SU-DHL-6 (cell line): ENCODE measurements around the gene RPS6KA2.

Experiments used
- H2AFZ ChIP-seq: fragments of 200-600 bp; sonication (generic); 2 replicates; pipeline ENCODE4 v1.6.1; 2014; ENCODE audit warnings: low read depth, mild to moderate bottlenecking, moderate library complexity, mixed read lengths, antibody characterized with exemption, low read length; ENCODE audit not compliant: severe bottlenecking
- H3F3A ChIP-seq: fragments of 200-600 bp; shearing (Covaris generic); 2 replicates; pipeline ENCODE4 v1.6.0; 2016; ENCODE audit warnings: antibody characterized with exemption, mild to moderate bottlenecking; ENCODE audit not compliant: insufficient read depth
- H3K27ac ChIP-seq: fragments of 200-600 bp; sonication (generic); 2 replicates; pipeline ENCODE4 v1.5.1; 2016; ENCODE audit warnings: low read depth, mild to moderate bottlenecking, low read length, moderate library complexity, mixed read lengths
- H3K27me3 ChIP-seq: fragments of 200-600 bp; sonication (generic), shearing (Covaris generic); 2 replicates; pipeline ENCODE4 v1.6.0; 2014; ENCODE audit warnings: mild to moderate bottlenecking, low read length
- H3K36me3 ChIP-seq: fragments of 200-600 bp; sonication (generic); 2 replicates; pipeline ENCODE4 v1.6.1; 2014; ENCODE audit warnings: mild to moderate bottlenecking, low read length, mixed read lengths
- H3K4me2 ChIP-seq: fragments of 300-600, 200-600 bp; shearing (Covaris generic), sonication (generic); 2 replicates; pipeline ENCODE4 v1.6.0; 2014; ENCODE audit warnings: low read length, low read depth, mild to moderate bottlenecking; ENCODE audit not compliant: poor library complexity, severe bottlenecking
- H3K4me3 ChIP-seq: fragments of 200-600 bp; sonication (generic); 2 replicates; pipeline ENCODE4 v1.5.1; 2014; ENCODE audit warnings: antibody characterized with exemption, low read length, mild to moderate bottlenecking, mixed read lengths; ENCODE audit not compliant: insufficient read depth, poor library complexity, severe bottlenecking
- H3K79me2 ChIP-seq: fragments of 200-600 bp; sonication (generic); 2 replicates; pipeline ENCODE4 v1.6.1; 2014; ENCODE audit warnings: mild to moderate bottlenecking, low read length, moderate library complexity; ENCODE audit not compliant: insufficient read depth
- H3K9ac ChIP-seq: fragments of 200-600 bp; sonication (generic); 2 replicates; pipeline ENCODE4 v1.7.0; 2014; ENCODE audit warnings: mild to moderate bottlenecking, low read length
- H3K9me2 ChIP-seq: fragments of 200-600 bp; sonication (generic); replicated peaks from 2 replicates; pipeline ENCODE4 v1.6.1; 2014; ENCODE audit warnings: low read length; ENCODE audit not compliant: insufficient read depth
- H3K9me3 ChIP-seq: fragments of 200-600 bp; sonication (generic); 2 replicates; pipeline ENCODE4 v1.6.1; 2014; ENCODE audit warnings: low read length, mixed read lengths; ENCODE audit not compliant: insufficient read depth
- H4K20me1 ChIP-seq: fragments of 200-600 bp; sonication (generic); 2 replicates; pipeline ENCODE4 v1.6.1; 2014; ENCODE audit warnings: low read depth, mild to moderate bottlenecking, antibody characterized with exemption, low read length, moderate library complexity, mixed read lengths
- EZH2phosphoT487 ChIP-seq: fragments of 200-600 bp; sonication (generic), shearing (Covaris generic); conservative IDR thresholded peaks from 2 replicates; pipeline ENCODE4 v1.6.1; 2018; ENCODE audit warnings: mild to moderate bottlenecking, antibody characterized with exemption, low read length, moderate library complexity, mixed read lengths
- TF ChIP-seq, protein P1 (sequence below): fragments of 200-600 bp; sonication (generic); IDR thresholded peaks from one replicate; pipeline ENCODE4 v1.5.1; 2017; ENCODE audit warnings: antibody characterized with exemption, mild to moderate bottlenecking, low read length, moderate library complexity; ENCODE audit not compliant: insufficient read depth, poor library complexity, severe bottlenecking

The RPS6KA2 gene

DNA sequence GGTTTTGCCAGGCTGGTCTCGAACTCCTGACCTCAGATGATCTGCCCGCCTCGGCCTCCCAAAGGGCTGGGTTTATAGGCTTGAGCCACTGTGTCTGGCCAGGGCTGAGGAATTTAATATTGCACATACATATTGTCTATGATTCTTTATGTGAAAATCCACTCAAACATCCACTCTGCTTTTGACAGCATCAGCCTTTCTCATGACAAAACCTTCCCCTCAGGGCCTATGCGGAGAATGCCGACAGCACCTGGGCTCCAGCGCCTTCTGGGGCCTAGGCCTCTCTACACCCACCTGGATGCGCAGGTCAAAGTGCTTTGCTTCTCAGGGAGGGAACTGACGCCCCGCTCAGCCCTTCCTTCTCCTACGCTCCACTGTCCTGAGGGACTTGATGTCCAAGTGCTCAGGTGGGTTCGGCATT, 46.0 kb downstream of the RPS6KA2 start:
- no peaks in the 10 kb centered on the region for H3K9me3 ChIP-seq
- no peak overlapping the region for H3K27ac ChIP-seq

DNA sequence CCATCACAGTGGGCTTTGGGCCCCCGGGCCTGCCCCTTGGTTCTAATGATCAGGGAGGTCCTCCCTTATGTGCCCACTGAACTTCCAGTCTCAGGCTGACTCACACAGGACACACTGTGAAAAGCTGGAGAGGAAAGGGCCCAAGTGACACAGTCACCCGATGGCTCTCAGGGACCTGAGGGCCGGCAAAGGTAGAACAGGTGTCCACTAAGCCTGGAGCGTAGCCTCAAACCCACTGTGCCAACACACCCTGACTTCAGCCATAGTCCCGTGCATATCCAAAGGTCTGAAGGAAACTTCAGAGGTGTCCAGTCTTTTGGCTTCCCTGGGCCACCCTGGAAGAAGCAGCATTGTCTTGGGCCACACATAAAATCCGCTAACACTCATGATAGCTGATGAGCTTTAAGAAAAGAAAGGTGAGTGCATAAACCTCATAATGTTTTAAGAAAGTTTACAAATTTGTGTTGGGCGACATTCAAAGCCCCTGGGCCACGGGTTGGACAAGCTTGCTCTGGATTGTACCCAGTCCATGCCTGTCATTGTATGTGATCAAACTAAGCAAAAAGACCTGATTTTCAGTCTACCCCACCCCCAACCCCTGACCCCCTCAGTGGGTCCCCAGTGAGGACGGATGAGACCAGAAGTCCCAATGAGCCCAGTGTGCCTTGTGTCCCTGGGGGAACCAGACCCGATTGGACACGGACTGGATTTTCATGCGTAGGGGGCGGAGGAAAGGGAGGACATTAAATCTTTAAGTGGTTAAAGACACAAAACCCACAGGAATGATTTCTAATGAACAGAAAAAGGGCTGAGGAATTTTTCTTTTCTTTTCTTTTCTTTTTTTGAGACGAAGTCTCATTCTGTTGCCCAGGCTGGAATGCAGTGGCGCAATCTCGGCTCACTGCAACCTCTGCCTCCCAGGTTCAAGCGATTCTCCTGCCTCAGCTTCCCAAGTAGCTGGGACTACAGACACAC, 46.7 kb downstream of the RPS6KA2 start:
- TF ChIP-seq EZH2phosphoT487, result no peak
- TF ChIP-seq, protein P1, sequence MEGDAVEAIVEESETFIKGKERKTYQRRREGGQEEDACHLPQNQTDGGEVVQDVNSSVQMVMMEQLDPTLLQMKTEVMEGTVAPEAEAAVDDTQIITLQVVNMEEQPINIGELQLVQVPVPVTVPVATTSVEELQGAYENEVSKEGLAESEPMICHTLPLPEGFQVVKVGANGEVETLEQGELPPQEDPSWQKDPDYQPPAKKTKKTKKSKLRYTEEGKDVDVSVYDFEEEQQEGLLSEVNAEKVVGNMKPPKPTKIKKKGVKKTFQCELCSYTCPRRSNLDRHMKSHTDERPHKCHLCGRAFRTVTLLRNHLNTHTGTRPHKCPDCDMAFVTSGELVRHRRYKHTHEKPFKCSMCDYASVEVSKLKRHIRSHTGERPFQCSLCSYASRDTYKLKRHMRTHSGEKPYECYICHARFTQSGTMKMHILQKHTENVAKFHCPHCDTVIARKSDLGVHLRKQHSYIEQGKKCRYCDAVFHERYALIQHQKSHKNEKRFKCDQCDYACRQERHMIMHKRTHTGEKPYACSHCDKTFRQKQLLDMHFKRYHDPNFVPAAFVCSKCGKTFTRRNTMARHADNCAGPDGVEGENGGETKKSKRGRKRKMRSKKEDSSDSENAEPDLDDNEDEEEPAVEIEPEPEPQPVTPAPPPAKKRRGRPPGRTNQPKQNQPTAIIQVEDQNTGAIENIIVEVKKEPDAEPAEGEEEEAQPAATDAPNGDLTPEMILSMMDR, result no peak
- H2AFZ ChIP-seq, result no peak overlapping the region
- H3K9ac ChIP-seq, result no peak overlapping the region
- H3K36me3 ChIP-seq, result no peaks in the 10 kb centered on the region
- no peaks in the 10 kb centered on the region for H3K9me2 ChIP-seq
- H3K4me2 ChIP-seq, result no peak overlapping the region
- no peaks in the 10 kb centered on the region for H3K79me2 ChIP-seq
- H3K4me3 ChIP-seq, result no peak overlapping the region
- no peak overlapping the region for H3K27ac ChIP-seq
- no peaks in the 10 kb centered on the region for H3K27me3 ChIP-seq
- no peaks in the 10 kb centered on the region for H3F3A ChIP-seq
- no peaks in the 10 kb centered on the region for H4K20me1 ChIP-seq
- no peaks in the 10 kb centered on the region for H3K9me3 ChIP-seq

More for the DNA sequence above, 46.0 kb downstream of the RPS6KA2 start:
- no peak overlapping the region for H3K4me3 ChIP-seq
- no peaks in the 10 kb centered on the region for H3K27me3 ChIP-seq
- no peak for TF ChIP-seq EZH2phosphoT487
- TF ChIP-seq, protein P1, result no peak
- no peak overlapping the region for H2AFZ ChIP-seq
- H3F3A ChIP-seq, result no peaks in the 10 kb centered on the region
- H3K9ac ChIP-seq, result no peak overlapping the region
- no peak overlapping the region for H3K4me2 ChIP-seq
- H4K20me1 ChIP-seq, result no peaks in the 10 kb centered on the region
- H3K36me3 ChIP-seq, result no peaks in the 10 kb centered on the region
- H3K9me2 ChIP-seq, result no peaks in the 10 kb centered on the region
- no peaks in the 10 kb centered on the region for H3K79me2 ChIP-seq

DNA sequence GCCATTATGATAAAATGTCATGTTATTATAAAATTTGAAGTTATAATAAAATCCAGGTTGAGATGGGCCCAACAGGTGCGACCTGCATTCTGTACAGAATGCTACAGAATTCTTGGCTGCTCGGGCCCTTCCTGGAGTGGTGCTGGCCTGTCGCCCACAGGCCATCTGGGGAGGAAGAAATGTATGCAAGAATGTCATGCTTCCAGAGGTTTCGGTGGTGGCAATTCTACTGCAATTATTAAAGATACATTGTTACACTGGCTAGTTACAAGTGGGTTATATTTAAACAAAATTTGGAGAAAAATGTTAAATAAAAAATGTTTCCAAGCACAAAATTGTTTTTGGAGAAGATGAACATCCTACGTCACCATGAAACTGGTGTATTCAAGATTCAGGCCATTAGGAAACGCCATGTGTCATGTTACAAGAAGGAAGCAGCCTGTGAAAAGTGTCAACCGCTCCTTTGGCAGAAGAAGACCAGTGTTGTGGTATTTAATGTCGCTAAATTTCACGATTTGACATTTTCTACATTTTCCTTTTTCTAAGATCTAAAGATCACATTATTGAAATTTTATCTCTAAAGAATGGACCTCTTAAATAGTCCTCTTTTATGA, 47.7 kb downstream of the RPS6KA2 start:
- Histone ChIP-seq H3K27ac (no peak overlapping the region), H3K9ac (no peak overlapping the region), H3K9me3 (no peaks in the 10 kb centered on the region), H3F3A (no peaks in the 10 kb centered on the region), H3K27me3 (no peaks in the 10 kb centered on the region), H3K9me2 (no peaks in the 10 kb centered on the region), H3K79me2 (no peaks in the 10 kb centered on the region), H3K36me3 (no peaks in the 10 kb centered on the region), H2AFZ (no peak overlapping the region), H4K20me1 (no peaks in the 10 kb centered on the region), H3K4me3 (no peak overlapping the region), H3K4me2 (no peak overlapping the region)
- TF ChIP-seq, protein P1, result no peak
- TF ChIP-seq EZH2phosphoT487, result no peak
